ENCODE data around the gene MDGA2.
"Not testable (repeated sequence)": the region's sequence is repeated elsewhere in the genome, so short reads cannot be mapped to it uniquely, and the experiment has no call there.

DNA sequence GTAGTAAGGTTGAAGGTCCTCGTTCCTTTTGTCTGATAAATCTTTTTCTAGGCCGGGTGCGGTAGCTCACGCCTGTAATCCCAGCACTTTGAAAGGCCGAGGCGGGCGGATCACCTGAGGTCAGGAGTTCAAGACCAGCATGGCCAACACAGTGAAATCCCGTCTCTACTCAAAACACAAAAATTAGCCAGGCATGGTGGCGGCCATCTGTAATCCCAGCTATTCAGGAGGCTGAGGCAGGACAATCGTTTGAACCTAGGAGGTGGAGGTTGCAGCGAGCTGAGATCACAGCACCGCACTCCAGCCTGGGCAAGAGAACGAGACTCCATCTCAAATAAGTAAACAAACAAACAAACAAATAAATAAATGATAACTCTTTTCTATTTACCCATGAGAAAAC lies 51.3 kb downstream of the MDGA2 start:
- not testable (repeated sequence) for TF ChIP-seq CTCF (conservative IDR thresholded peaks at IDR 0.05); ZFX (IDR thresholded peaks at IDR 0.05)

Data from C4-2B (cell line).